ENCODE results near the gene NOXRED1.

DNA sequence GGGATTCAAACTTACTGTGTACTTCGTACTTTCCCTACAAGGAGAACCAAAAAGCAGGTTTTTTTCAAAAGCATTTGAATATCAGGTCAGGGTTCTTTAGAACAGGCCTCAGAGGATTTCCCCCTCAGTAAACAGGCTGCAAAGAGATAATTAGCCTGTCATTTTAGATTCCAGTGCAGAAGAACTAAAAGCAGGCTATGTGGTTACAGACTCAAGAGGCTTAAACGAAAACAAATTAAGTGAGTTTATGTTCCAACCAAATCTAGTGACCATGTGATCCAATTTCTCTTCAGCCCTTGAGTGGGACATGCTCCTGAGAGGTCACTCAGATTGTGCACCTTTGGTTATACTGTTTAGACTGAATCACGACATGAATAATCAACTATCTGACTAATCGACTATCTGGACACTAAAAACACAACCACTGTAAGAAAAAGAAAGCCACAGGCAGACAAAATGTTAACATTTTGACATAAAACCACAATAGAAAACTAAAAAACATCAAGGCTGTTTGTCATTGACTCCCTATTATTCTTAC lies 51.0 kb downstream of the NOXRED1 start:
- TF ChIP-seq, protein P1, sequence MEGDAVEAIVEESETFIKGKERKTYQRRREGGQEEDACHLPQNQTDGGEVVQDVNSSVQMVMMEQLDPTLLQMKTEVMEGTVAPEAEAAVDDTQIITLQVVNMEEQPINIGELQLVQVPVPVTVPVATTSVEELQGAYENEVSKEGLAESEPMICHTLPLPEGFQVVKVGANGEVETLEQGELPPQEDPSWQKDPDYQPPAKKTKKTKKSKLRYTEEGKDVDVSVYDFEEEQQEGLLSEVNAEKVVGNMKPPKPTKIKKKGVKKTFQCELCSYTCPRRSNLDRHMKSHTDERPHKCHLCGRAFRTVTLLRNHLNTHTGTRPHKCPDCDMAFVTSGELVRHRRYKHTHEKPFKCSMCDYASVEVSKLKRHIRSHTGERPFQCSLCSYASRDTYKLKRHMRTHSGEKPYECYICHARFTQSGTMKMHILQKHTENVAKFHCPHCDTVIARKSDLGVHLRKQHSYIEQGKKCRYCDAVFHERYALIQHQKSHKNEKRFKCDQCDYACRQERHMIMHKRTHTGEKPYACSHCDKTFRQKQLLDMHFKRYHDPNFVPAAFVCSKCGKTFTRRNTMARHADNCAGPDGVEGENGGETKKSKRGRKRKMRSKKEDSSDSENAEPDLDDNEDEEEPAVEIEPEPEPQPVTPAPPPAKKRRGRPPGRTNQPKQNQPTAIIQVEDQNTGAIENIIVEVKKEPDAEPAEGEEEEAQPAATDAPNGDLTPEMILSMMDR (IDR thresholded peaks at IDR 0.05): no peak
- TF ChIP-seq POLR2A (IDR thresholded peaks at IDR 0.05): no peak
- no peak for TF ChIP-seq POLR2AphosphoS5 (IDR thresholded peaks at IDR 0.05)
- no peak for TF ChIP-seq EP300 (IDR thresholded peaks at IDR 0.05)
